C4-2B (cell line): ENCODE results near the gene SIM1.

Experiments
- CTCF ChIP-seq: fragments of 450-650 bp; conservative IDR thresholded peaks from 2 replicates; pipeline ENCODE4 v1.5.1; 2017; ENCODE audit warnings: mild to moderate bottlenecking
- ZFX ChIP-seq: fragments of 450-650 bp; IDR thresholded peaks from 2 replicates; pipeline ENCODE4 v1.6.1; 2017

- TF ChIP-seq CTCF = no peak
- no peak for TF ChIP-seq ZFX
These were observed 40.3 kb upstream of the SIM1 start for GRCh38 chr6:100504786-100505737.
